ENCODE measurements around the gene RALGPS1. TPM values are rescaled to one million over a fixed set of nuclear protein-coding genes. Genes with fewer than 3 reads are reported as not detected.

The RALGPS1 gene
- total RNA-seq, 4 donors from 2014 or later, result 27.3 to 42.1 (median 39.1) TPM

- H3K4me3 ChIP-seq (replicated peaks in 1 of 3), result no peak overlapping the region
- H3K36me3 ChIP-seq, result peaks cover 0 to 5% of the 10 kb centered on the region in 2 donors
- 96 to 98% methylated on average over 6 of the region's 6 CpGs for WGBS, 2 donors
- H3K9me3 ChIP-seq, result no peaks in the 10 kb centered on the region
- intact Hi-C loops (cut with DNase I), result no loop called here
- DNase-seq, result no peak
- no peak overlapping the region for H3K27ac ChIP-seq
- no peaks in the 10 kb centered on the region for H3K27me3 ChIP-seq
- TF ChIP-seq CTCF (IDR thresholded peaks at IDR 0.05), result no peak
- TF ChIP-seq POLR2A (IDR thresholded peaks at IDR 0.05), result no peak
- peaks cover 0 to 16% of the 10 kb centered on the region in 2 donors for H3K4me1 ChIP-seq
These were observed 286.5 kb downstream of the RALGPS1 start for GRCh38 chr9:127201071-127201541.

DNA sequence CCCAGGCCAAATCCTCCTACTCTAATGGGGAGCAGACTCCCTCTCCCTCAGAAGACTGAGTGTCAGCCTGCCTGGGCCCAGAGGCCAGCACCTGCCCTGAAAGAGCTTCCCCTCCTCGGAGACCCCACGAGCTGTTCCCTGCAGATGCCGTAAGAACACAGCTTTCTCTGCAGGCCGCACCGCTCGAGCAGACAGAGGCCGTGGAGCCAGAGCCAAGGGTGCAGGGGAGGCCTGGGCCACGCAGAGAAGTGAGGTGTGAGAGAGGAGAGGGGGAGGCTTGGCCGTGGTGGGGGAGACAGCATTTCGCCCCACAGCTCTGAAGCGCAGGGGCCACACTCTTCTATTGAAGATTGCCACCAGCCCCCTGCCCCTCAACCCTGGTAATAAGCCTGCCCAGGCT, 287.1 kb downstream of the RALGPS1 start:
- intact Hi-C loops (cut with DNase I), result no loop called here

DNA sequence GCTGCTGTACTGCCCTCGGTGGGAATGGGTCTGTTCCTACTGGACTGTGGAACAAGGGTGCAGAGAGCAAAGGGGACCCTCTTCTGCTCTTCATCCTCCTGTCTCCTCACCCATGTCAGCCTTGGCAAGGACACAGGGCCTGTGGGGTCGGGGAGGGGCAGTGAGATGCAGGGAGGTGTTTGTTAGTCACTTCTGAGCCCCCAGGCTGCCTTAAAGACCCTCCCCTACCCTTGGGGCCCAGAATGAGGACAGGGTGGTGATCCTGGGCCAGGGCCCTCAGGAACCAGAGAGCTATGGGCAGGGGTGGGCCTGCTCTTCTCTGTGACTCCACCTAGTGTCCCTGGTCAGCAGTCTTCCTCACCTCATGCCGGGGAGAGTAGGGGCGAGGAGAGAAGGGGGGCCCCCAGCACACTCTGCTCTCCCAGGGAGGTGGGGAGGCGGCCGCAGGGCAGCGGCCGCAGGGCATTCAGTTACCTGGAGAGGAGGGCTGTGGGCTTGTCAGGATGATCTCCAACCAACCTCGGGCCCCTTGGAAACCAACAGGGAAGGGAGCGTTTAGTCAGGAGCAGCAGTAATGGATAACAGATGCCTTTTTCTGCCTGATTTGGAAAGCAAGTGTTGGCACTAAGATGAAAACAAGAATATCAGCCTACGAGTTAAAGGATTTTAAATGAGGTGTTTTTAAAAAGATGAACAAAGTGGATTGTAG, 288.0 kb downstream of the RALGPS1 start:
- H3K9me3 ChIP-seq, result no peaks in the 10 kb centered on the region
- no peak overlapping the region for H3K27ac ChIP-seq
- H3K36me3 ChIP-seq, result no peaks in the 10 kb centered on the region
- no peak overlapping the region for H3K4me3 ChIP-seq (replicated peaks in 1 of 3)
- intact Hi-C loops (cut with DNase I), result no loop called here
- peaks cover 0 to 16% of the 10 kb centered on the region in 2 donors for H3K4me1 ChIP-seq
- no peak for DNase-seq
- H3K27me3 ChIP-seq, result no peaks in the 10 kb centered on the region
- 85% methylated on average over 10 to 11 of the region's 11 CpGs for WGBS, 2 donors
- TF ChIP-seq POLR2A (IDR thresholded peaks at IDR 0.05), result no peak
- no peak for TF ChIP-seq CTCF (IDR thresholded peaks at IDR 0.05)

More for the DNA sequence above, 287.1 kb downstream of the RALGPS1 start:
- Histone ChIP-seq H3K9me3 (no peaks in the 10 kb centered on the region), H3K4me1 (peaks cover 0 to 16% of the 10 kb centered on the region in 2 donors), H3K27ac (no peak overlapping the region), H3K4me3 (replicated peaks in 1 of 3) (no peak overlapping the region), H3K36me3 (peaks cover 0 to 2% of the 10 kb centered on the region in 2 donors), H3K27me3 (no peaks in the 10 kb centered on the region)
- WGBS, 2 donors, result 91 to 95% methylated on average over 11 of the region's 11 CpGs
- DNase-seq, result no peak
- no peak for TF ChIP-seq CTCF (IDR thresholded peaks at IDR 0.05)

- intact Hi-C loops (cut with DNase I), result no loop called here
- H3K27ac ChIP-seq, result no peak overlapping the region
These were observed 289.2 kb downstream of the RALGPS1 start for GRCh38 chr9:127203681-127204327.

More at GRCh38 chr9:127203681-127204327, 289.2 kb downstream of the RALGPS1 start:
- peaks cover 0 to 8% of the 10 kb centered on the region in 2 donors for H3K4me1 ChIP-seq
- WGBS, 2 donors, result 94 to 96% methylated on average over 4 to 5 of the region's 5 CpGs
- no peaks in the 10 kb centered on the region for H3K36me3 ChIP-seq
- no peaks in the 10 kb centered on the region for H3K27me3 ChIP-seq
- no peak for TF ChIP-seq CTCF (IDR thresholded peaks at IDR 0.05)
- TF ChIP-seq POLR2A (IDR thresholded peaks at IDR 0.05), result no peak
- no peak for DNase-seq
- H3K4me3 ChIP-seq (replicated peaks in 1 of 3), result no peak overlapping the region
- no peaks in the 10 kb centered on the region for H3K9me3 ChIP-seq
